GM12864 (cell line): ENCODE data around the gene HNRNPA0.

ENCODE experiments used
- DNase-seq: peaks from one replicate; pipeline ENCODE4 v3.0.0-alpha.2; 2011; ENCODE audit warnings: low read depth
- H3K4me3 ChIP-seq: 2 replicates; pipeline ENCODE4 v1.5.1; 2011; ENCODE audit warnings: mild to moderate bottlenecking, low read depth, low read length, control low read depth
- TF ChIP-seq, protein P1 (sequence below): IDR thresholded peaks from 2 replicates; pipeline ENCODE4 v1.5.1; 2011; ENCODE audit warnings: low read depth, mild to moderate bottlenecking, moderate library complexity, low read length, control low read depth, inconsistent platforms; ENCODE audit errors: missing control alignments

HNRNPA0 gene

GRCh38 chr5:137753691-137754187 is 424 bp downstream of the HNRNPA0 start:
- DNase-seq: no peak
- H3K4me3 ChIP-seq: peak overlapping the region; percentile 80
- TF ChIP-seq, protein P1, sequence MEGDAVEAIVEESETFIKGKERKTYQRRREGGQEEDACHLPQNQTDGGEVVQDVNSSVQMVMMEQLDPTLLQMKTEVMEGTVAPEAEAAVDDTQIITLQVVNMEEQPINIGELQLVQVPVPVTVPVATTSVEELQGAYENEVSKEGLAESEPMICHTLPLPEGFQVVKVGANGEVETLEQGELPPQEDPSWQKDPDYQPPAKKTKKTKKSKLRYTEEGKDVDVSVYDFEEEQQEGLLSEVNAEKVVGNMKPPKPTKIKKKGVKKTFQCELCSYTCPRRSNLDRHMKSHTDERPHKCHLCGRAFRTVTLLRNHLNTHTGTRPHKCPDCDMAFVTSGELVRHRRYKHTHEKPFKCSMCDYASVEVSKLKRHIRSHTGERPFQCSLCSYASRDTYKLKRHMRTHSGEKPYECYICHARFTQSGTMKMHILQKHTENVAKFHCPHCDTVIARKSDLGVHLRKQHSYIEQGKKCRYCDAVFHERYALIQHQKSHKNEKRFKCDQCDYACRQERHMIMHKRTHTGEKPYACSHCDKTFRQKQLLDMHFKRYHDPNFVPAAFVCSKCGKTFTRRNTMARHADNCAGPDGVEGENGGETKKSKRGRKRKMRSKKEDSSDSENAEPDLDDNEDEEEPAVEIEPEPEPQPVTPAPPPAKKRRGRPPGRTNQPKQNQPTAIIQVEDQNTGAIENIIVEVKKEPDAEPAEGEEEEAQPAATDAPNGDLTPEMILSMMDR: no peak

DNA sequence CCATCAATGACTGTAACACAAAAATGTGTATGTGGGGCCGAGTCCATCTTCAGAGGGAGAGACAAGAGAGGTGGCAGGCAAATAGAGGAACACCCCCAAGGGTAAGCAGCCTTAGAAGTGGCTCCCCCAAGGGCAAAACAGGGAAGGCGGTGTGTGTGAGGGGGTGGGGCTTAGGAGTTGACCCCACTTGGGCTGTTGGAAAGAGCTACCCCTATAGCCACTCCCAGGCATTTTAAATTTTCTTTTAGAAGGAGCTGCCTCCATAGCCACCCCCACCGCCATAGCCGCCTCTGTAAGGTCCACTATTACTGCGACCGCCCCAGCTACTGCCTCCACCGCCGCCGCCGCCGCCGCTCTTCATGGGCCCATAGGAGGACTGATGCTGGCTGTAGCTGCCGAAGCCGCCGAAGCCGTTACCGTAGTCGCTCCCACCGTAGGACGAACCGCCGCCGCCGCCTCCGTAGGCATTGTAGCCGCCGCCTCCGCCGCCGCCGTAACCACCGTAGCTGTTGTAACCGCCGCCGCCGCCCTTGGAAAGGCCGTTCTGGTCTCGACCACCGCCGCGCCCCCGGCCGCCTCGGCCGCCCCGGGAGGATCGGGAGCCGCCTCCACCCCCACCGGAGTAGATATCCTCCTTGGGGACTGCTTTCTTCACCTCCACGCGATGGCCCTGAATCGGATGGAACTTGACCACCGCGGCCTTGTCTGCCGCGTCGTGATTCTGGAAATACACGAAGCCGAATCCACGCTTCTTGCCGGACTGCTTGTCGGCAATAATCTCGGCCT is 1.1 kb downstream of the HNRNPA0 start:
- DNase-seq: no peak
- peak overlapping the region; percentile 80 for H3K4me3 ChIP-seq
- TF ChIP-seq, protein P1: no peak

- peak overlapping the region; percentile 80 for H3K4me3 ChIP-seq
- no peak for DNase-seq
- TF ChIP-seq, protein P1: peak; percentile 70
These were observed 2.2 kb downstream of the HNRNPA0 start for GRCh38 chr5:137751869-137752491.

- TF ChIP-seq, protein P1: no peak
- no peak for DNase-seq
- no peak overlapping the region for H3K4me3 ChIP-seq
These were observed 3.7 kb downstream of the HNRNPA0 start for GRCh38 chr5:137750436-137750835.

GRCh38 chr5:137747848-137748247 is 6.3 kb downstream of the HNRNPA0 start:
- no peak overlapping the region for H3K4me3 ChIP-seq
- TF ChIP-seq, protein P1: no peak
- DNase-seq: no peak

- DNase-seq: no peak
- TF ChIP-seq, protein P1: peak; percentile 67
- no peak overlapping the region for H3K4me3 ChIP-seq
These were observed 11.0 kb downstream of the HNRNPA0 start for GRCh38 chr5:137743031-137743640.
